HepG2 (cell line): ENCODE measurements around the gene NRBP1. TPM values are rescaled to one million over a fixed set of nuclear protein-coding genes. Genes with fewer than 3 reads are reported as not detected.

Experiments used
- HIVEP1 ChIP-seq: sonication (generic); formaldehyde crosslinking; IDR thresholded peaks from 2 replicates; pipeline ENCODE4 v1.4.0; 2020; ENCODE audit warnings: mild to moderate bottlenecking, missing genetic modification reagents
- MYNN ChIP-seq: sonication (generic); formaldehyde crosslinking; IDR thresholded peaks from 2 replicates; pipeline ENCODE4 v1.4.0; 2020; ENCODE audit warnings: mild to moderate bottlenecking, low read depth, missing genetic modification reagents
- PHF8 ChIP-seq: sonication (generic); formaldehyde crosslinking; IDR thresholded peaks from 2 replicates; pipeline ENCODE4 v1.5.0; 2020; ENCODE audit warnings: missing genetic modification reagents
- RAD21 ChIP-seq: fragments of 450-650 bp; formaldehyde crosslinking; IDR thresholded peaks from 2 replicates; pipeline ENCODE4 v1.5.0; 2020; ENCODE audit warnings: mild to moderate bottlenecking
- SIN3A ChIP-seq: IDR thresholded peaks from 2 replicates; pipeline ENCODE4 v1.6.1; 2011; ENCODE audit warnings: low read depth, mild to moderate bottlenecking, control low read depth, low read length, borderline replicate concordance
- U2AF1 ChIP-seq: fragments of 200-400 bp; formaldehyde crosslinking; optimal IDR thresholded peaks from 2 replicates; pipeline ENCODE3; 2017; ENCODE audit warnings: mild to moderate bottlenecking, low read depth, low read length
- ZNF274 ChIP-seq: sonication (generic); formaldehyde crosslinking; IDR thresholded peaks from 2 replicates; pipeline ENCODE4 v1.5.1; 2020; ENCODE audit warnings: mild to moderate bottlenecking, missing genetic modification reagents
- ZNF317 ChIP-seq: sonication (generic); formaldehyde crosslinking; IDR thresholded peaks from 2 replicates; pipeline ENCODE4 v1.5.0; 2020; ENCODE audit warnings: mild to moderate bottlenecking, missing genetic modification reagents
- ZNF672 ChIP-seq: sonication (generic); formaldehyde crosslinking; IDR thresholded peaks from 2 replicates; pipeline ENCODE4 v1.8.1; 2022; ENCODE audit warnings: missing genetic modification reagents
- ZNF724P ChIP-seq: sonication (generic); formaldehyde crosslinking; IDR thresholded peaks from 2 replicates; pipeline ENCODE4 v1.8.0; 2022; ENCODE audit warnings: missing genetic modification reagents, borderline replicate concordance
- polyA plus RNA-seq, 8 experiments: library from polyadenylated mRNA; depleted of rRNA in 3 of 8; stranded (reverse) in 7 of 8; unstranded in 1 of 8; fragments of >200 nt; fragmentation: Illumina TruSeq in 4 of 8; extraction: Trizol in 4 of 8; gene quantifications; 2 replicates each; pipeline versions ENCODE4 v1.2.1 to v1.2.3, GENCODE V29; 2011 to 2016; ENCODE audit warnings: low read depth in 4 of 8, missing spikeins in 1 of 8, mixed read lengths in 1 of 8; ENCODE audit not compliant: insufficient read depth in 1 of 8
- total RNA-seq, 5 experiments: library from RNA; depleted of rRNA; stranded (reverse); fragments of >200 nt; fragmentation: Illumina TruSeq; extraction: Trizol; gene quantifications; 2 replicates each; pipeline ENCODE4 v1.2.3, GENCODE V29; 2016; ENCODE audit warnings: low read depth in 1 of 5
- TF ChIP-seq, protein P1 (sequence below): sonication (generic); formaldehyde crosslinking; IDR thresholded peaks from 2 replicates; pipeline ENCODE4 v1.5.0; 2020; ENCODE audit warnings: missing genetic modification reagents
- TF ChIP-seq, protein P2 (sequence below): sonication (generic); formaldehyde crosslinking; IDR thresholded peaks from 2 replicates; pipeline ENCODE4 v1.4.0; 2020; ENCODE audit warnings: missing genetic modification reagents, borderline replicate concordance
- TF ChIP-seq, protein P3 (sequence below): sonication (generic); formaldehyde crosslinking; IDR thresholded peaks from 2 replicates; pipeline ENCODE4 v1.8.1; 2023; ENCODE audit warnings: mild to moderate bottlenecking, inconsistent platforms, moderate library complexity, missing genetic modification reagents, borderline replicate concordance
- TF ChIP-seq, protein P4 (sequence below): sonication (generic); formaldehyde crosslinking; IDR thresholded peaks from 2 replicates; pipeline ENCODE4 v1.9.0; 2021; ENCODE audit warnings: missing genetic modification reagents, borderline replicate concordance
- TF ChIP-seq, protein P5 (sequence below): sonication (generic); formaldehyde crosslinking; IDR thresholded peaks from 2 replicates; pipeline ENCODE4 v1.8.1; 2023; ENCODE audit warnings: missing genetic modification reagents, inconsistent platforms, borderline replicate concordance

Gene NRBP1
- total and polyA plus RNA-seq, 2 of the 13 experiments (the other 11 are each of a cell fraction or from before 2014, with no cell fraction given), result 165 to 240 TPM

DNA sequence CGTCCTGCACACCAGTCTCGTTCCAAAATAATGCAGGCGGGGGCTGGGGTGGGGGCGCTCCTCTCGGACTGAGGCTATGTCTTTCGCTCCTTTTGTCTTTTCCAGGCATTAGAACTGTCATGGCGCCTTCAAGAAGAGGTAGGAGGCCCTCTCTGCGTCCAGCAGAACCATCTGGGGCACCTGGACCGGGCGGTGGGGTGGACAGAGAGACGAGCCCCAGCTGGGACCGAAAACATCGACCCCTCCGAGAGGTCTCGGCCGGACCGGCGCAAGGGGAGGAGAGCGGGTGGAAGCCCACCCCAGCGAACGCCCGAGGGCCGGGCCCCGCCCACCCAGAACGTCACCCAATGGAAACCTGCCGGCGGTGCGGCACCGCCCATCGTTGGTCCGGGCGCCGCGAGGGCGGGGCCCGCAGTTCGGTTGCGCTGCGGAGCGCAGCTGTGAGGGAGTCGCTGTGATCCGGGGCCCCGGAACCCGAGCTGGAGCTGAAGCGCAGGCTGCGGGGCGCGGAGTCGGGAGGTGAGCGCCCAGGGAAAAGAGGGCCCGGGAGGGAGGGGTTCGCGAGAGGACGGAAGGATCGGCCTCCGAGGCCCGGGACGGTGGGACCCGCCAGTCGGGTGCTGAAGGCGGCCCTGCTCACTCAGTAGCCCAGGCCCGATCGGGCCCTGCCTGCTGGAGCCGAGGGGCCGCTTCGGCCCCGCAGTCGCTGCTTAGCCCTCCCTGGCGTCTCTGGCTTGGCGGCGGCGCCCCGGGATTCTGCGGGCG is at the start of gene NRBP1 (continued):
- TF ChIP-seq, protein P1, sequence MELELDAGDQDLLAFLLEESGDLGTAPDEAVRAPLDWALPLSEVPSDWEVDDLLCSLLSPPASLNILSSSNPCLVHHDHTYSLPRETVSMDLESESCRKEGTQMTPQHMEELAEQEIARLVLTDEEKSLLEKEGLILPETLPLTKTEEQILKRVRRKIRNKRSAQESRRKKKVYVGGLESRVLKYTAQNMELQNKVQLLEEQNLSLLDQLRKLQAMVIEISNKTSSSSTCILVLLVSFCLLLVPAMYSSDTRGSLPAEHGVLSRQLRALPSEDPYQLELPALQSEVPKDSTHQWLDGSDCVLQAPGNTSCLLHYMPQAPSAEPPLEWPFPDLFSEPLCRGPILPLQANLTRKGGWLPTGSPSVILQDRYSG (CRISPR knock-in tag), result no peak
- TF ChIP-seq ZNF274 (peak; percentile 97), ZNF672 (CRISPR knock-in tag) (no peak), HIVEP1 (peak; percentile 94), ZNF317 (CRISPR knock-in tag) (peak; percentile 79), RAD21 (CRISPR knock-in tag) (peak; percentile 64; the same call in 1 of the 2 replicates), PHF8 (peak; percentile 98), U2AF1 (peak; percentile 83), ZNF724P (CRISPR knock-in tag) (peak; percentile 23), MYNN (CRISPR knock-in tag) (no peak), SIN3A (peak; percentile 91; the same call in 1 of the 2 replicates)
- TF ChIP-seq, protein P2, sequence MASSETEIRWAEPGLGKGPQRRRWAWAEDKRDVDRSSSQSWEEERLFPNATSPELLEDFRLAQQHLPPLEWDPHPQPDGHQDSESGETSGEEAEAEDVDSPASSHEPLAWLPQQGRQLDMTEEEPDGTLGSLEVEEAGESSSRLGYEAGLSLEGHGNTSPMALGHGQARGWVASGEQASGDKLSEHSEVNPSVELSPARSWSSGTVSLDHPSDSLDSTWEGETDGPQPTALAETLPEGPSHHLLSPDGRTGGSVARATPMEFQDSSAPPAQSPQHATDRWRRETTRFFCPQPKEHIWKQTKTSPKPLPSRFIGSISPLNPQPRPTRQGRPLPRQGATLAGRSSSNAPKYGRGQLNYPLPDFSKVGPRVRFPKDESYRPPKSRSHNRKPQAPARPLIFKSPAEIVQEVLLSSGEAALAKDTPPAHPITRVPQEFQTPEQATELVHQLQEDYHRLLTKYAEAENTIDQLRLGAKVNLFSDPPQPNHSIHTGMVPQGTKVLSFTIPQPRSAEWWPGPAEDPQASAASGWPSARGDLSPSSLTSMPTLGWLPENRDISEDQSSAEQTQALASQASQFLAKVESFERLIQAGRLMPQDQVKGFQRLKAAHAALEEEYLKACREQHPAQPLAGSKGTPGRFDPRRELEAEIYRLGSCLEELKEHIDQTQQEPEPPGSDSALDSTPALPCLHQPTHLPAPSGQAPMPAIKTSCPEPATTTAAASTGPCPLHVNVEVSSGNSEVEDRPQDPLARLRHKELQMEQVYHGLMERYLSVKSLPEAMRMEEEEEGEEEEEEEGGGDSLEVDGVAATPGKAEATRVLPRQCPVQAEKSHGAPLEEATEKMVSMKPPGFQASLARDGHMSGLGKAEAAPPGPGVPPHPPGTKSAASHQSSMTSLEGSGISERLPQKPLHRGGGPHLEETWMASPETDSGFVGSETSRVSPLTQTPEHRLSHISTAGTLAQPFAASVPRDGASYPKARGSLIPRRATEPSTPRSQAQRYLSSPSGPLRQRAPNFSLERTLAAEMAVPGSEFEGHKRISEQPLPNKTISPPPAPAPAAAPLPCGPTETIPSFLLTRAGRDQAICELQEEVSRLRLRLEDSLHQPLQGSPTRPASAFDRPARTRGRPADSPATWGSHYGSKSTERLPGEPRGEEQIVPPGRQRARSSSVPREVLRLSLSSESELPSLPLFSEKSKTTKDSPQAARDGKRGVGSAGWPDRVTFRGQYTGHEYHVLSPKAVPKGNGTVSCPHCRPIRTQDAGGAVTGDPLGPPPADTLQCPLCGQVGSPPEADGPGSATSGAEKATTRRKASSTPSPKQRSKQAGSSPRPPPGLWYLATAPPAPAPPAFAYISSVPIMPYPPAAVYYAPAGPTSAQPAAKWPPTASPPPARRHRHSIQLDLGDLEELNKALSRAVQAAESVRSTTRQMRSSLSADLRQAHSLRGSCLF, result no peak
- TF ChIP-seq, protein P3, sequence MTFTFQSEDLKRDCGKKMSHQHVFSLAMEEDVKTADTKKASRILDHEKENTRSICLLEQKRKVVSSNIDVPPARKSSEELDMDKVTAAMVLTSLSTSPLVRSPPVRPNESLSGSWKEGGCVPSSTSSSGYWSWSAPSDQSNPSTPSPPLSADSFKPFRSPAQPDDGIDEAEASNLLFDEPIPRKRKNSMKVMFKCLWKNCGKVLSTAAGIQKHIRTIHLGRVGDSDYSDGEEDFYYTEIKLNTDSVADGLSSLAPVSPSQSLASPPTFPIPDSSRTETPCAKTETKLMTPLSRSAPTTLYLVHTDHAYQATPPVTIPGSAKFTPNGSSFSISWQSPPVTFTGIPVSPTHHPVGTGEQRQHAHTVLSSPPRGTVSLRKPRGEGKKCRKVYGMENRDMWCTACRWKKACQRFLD (CRISPR knock-in tag), result peak; percentile 5; the same call in 1 of the 2 replicates
- TF ChIP-seq, protein P4, sequence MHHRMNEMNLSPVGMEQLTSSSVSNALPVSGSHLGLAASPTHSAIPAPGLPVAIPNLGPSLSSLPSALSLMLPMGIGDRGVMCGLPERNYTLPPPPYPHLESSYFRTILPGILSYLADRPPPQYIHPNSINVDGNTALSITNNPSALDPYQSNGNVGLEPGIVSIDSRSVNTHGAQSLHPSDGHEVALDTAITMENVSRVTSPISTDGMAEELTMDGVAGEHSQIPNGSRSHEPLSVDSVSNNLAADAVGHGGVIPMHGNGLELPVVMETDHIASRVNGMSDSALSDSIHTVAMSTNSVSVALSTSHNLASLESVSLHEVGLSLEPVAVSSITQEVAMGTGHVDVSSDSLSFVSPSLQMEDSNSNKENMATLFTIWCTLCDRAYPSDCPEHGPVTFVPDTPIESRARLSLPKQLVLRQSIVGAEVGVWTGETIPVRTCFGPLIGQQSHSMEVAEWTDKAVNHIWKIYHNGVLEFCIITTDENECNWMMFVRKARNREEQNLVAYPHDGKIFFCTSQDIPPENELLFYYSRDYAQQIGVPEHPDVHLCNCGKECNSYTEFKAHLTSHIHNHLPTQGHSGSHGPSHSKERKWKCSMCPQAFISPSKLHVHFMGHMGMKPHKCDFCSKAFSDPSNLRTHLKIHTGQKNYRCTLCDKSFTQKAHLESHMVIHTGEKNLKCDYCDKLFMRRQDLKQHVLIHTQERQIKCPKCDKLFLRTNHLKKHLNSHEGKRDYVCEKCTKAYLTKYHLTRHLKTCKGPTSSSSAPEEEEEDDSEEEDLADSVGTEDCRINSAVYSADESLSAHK (CRISPR knock-in tag), result no peak
- TF ChIP-seq, protein P5, sequence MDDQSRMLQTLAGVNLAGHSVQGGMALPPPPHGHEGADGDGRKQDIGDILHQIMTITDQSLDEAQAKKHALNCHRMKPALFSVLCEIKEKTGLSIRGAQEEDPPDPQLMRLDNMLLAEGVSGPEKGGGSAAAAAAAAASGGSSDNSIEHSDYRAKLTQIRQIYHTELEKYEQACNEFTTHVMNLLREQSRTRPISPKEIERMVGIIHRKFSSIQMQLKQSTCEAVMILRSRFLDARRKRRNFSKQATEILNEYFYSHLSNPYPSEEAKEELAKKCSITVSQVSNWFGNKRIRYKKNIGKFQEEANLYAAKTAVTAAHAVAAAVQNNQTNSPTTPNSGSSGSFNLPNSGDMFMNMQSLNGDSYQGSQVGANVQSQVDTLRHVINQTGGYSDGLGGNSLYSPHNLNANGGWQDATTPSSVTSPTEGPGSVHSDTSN, result peak; percentile 88
